ENCODE measurements around the gene DLK1. TPM values are rescaled to one million over a fixed set of nuclear protein-coding genes. Genes with fewer than 3 reads are reported as not detected.

The DLK1 gene
- total RNA-seq, 1 donor from 2014 or later = 0.86 TPM

DNA sequence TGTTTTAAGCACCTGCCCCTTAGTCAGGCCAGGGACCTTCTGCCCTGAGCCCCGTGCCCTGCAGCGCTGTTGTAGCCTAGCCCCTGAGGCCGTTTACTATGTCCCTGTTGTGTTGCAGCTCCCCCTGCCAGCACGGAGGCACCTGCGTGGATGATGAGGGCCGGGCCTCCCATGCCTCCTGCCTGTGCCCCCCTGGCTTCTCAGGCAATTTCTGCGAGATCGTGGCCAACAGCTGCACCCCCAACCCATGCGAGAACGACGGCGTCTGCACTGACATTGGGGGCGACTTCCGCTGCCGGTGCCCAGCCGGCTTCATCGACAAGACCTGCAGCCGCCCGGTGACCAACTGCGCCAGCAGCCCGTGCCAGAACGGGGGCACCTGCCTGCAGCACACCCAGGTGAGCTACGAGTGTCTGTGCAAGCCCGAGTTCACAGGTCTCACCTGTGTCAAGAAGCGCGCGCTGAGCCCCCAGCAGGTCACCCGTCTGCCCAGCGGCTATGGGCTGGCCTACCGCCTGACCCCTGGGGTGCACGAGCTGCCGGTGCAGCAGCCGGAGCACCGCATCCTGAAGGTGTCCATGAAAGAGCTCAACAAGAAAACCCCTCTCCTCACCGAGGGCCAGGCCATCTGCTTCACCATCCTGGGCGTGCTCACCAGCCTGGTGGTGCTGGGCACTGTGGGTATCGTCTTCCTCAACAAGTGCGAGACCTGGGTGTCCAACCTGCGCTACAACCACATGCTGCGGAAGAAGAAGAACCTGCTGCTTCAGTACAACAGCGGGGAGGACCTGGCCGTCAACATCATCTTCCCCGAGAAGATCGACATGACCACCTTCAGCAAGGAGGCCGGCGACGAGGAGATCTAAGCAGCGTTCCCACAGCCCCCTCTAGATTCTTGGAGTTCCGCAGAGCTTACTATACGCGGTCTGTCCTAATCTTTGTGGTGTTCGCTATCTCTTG, 7.6 kb downstream of the DLK1 start:
- peaks cover 3% of the 10 kb centered on the region for H3K4me1 Mint-ChIP-seq (ENCODE audit: unreplicated experiment)
- no peak overlapping the region for H3K27ac Mint-ChIP-seq (ENCODE audit: unreplicated experiment)
- DNase-seq (ENCODE audit: extremely low spot score, unreplicated experiment) = no peak
- TF ChIP-seq, protein P1, sequence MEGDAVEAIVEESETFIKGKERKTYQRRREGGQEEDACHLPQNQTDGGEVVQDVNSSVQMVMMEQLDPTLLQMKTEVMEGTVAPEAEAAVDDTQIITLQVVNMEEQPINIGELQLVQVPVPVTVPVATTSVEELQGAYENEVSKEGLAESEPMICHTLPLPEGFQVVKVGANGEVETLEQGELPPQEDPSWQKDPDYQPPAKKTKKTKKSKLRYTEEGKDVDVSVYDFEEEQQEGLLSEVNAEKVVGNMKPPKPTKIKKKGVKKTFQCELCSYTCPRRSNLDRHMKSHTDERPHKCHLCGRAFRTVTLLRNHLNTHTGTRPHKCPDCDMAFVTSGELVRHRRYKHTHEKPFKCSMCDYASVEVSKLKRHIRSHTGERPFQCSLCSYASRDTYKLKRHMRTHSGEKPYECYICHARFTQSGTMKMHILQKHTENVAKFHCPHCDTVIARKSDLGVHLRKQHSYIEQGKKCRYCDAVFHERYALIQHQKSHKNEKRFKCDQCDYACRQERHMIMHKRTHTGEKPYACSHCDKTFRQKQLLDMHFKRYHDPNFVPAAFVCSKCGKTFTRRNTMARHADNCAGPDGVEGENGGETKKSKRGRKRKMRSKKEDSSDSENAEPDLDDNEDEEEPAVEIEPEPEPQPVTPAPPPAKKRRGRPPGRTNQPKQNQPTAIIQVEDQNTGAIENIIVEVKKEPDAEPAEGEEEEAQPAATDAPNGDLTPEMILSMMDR (IDR thresholded peaks at IDR 0.05) = no peak
- H3K36me3 Mint-ChIP-seq (ENCODE audit: unreplicated experiment) = no peaks in the 10 kb centered on the region
- H3K9me3 Mint-ChIP-seq (ENCODE audit: unreplicated experiment) = no peaks in the 10 kb centered on the region
- no peak overlapping the region for H3K4me3 Mint-ChIP-seq (ENCODE audit: unreplicated experiment)
- H3K27me3 Mint-ChIP-seq (ENCODE audit: unreplicated experiment) = peaks cover 25% of the 10 kb centered on the region

- no peaks in the 10 kb centered on the region for H3K9me3 Mint-ChIP-seq (ENCODE audit: unreplicated experiment)
- H3K27me3 Mint-ChIP-seq (ENCODE audit: unreplicated experiment) = peaks cover 16% of the 10 kb centered on the region
- TF ChIP-seq, protein P1 (IDR thresholded peaks at IDR 0.05) = no peak
- no peak for DNase-seq (ENCODE audit: extremely low spot score, unreplicated experiment)
- H3K4me3 Mint-ChIP-seq (ENCODE audit: unreplicated experiment) = no peak overlapping the region
- no peak overlapping the region for H3K27ac Mint-ChIP-seq (ENCODE audit: unreplicated experiment)
- H3K36me3 Mint-ChIP-seq (ENCODE audit: unreplicated experiment) = no peaks in the 10 kb centered on the region
- H3K4me1 Mint-ChIP-seq (ENCODE audit: unreplicated experiment) = peaks cover 3% of the 10 kb centered on the region
These were observed 8.6 kb downstream of the DLK1 start for GRCh38 chr14:100735271-100735670.

DNA sequence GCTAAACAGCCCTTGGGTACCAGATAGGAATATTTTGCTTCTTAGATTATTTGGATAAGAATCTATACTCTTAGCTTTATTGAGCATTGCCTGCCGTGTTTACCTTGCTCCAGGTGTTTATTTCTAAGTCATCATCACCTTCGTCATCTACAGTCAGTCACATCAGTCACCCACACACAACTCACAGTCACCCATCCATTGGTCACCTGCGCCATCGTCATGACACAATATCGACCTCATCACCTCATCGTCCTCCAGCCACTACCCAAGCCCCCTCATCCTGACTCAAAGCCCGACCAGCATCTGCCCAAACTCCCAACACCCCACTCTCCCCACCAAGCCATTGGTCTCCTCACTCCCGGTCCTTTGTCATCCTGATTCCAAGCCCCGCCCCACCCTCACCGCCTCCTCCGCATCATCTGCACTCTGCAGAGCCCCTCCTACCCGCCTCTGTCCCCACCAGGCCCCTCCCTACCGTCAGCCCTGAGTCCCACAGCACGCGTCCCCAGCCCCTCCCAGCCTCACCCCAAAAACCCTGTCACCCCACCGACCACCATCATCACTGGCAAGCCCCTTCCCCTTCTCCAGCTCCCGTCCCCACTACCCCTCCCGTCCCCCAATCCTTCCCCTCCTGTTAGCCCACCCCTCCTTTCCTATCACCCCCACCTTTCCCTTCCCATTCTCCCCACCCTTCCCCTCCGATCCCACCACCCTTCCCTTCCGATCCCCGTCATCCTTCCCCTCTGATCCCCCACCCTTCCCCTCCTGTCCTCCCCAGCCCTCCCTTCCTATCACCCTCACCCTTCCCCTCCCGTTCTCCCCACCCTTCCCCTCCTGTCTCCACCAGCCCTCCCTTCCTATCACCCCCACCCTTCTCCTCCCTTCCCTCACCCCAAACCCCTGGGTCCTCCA, 9.8 kb downstream of the DLK1 start:
- peaks cover 8% of the 10 kb centered on the region for H3K27me3 Mint-ChIP-seq (ENCODE audit: unreplicated experiment)

DNA sequence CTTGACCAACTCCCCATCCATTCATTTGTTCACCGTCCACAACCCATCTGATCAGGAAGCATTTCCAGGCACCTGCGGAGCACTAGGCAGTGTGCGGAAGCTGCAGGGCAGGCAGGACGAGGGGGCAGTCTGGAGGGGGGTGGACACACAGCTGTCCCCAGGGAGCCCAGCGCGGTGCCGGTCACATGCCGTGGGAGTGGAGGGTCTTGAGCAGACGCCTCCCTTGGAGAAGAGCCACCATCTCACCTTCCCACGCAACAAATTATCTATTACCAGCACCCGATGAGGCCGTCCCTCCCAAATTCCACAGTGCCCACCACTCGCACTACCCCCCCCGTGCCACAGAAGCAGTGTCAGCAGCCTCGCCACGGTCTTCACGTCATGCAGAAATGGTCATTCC, 10.8 kb downstream of the DLK1 start:
- H3K27ac Mint-ChIP-seq (ENCODE audit: unreplicated experiment) = no peak overlapping the region

More for the DNA sequence above, 9.8 kb downstream of the DLK1 start:
- no peak overlapping the region for H3K4me3 Mint-ChIP-seq (ENCODE audit: unreplicated experiment)
- TF ChIP-seq, protein P1 (IDR thresholded peaks at IDR 0.05) = no peak
- DNase-seq (ENCODE audit: extremely low spot score, unreplicated experiment) = no peak
- H3K9me3 Mint-ChIP-seq (ENCODE audit: unreplicated experiment) = no peaks in the 10 kb centered on the region
- peaks cover 3% of the 10 kb centered on the region for H3K4me1 Mint-ChIP-seq (ENCODE audit: unreplicated experiment)
- H3K27ac Mint-ChIP-seq (ENCODE audit: unreplicated experiment) = no peak overlapping the region
- H3K36me3 Mint-ChIP-seq (ENCODE audit: unreplicated experiment) = no peaks in the 10 kb centered on the region

More for the DNA sequence above, 10.8 kb downstream of the DLK1 start:
- TF ChIP-seq, protein P1 (IDR thresholded peaks at IDR 0.05) = no peak
- Mint-ChIP-seq H3K27me3 (ENCODE audit: unreplicated experiment) (peaks cover 5% of the 10 kb centered on the region), H3K36me3 (ENCODE audit: unreplicated experiment) (no peaks in the 10 kb centered on the region), H3K4me1 (ENCODE audit: unreplicated experiment) (peaks cover 7% of the 10 kb centered on the region), H3K4me3 (ENCODE audit: unreplicated experiment) (no peak overlapping the region), H3K9me3 (ENCODE audit: unreplicated experiment) (no peaks in the 10 kb centered on the region)
- DNase-seq (ENCODE audit: extremely low spot score, unreplicated experiment) = no peak

Data from osteocyte (in vitro differentiated cells).